IMR-90 (cell line): Measurements from ENCODE around the gene FGGY. TPM values are rescaled to one million over a fixed set of nuclear protein-coding genes. Genes with fewer than 3 reads are reported as not detected.

Experiments
- ATAC-seq: fragments of 200-7000 bp; cut with Tn5 transposase; 2 replicates; pipeline ENCODE4 v1.9.1; 2020; ENCODE audit warnings: low read depth, mild to moderate bottlenecking, moderate library complexity
- BruUV-seq: library from RNA; stranded (reverse); fragments of 400-500 nt; replicated peaks from 2 replicates; lab custom pipeline; 2021; lab: Mats Ljungman, UMichigan
- CTCF ChIA-PET: fragments of 300-600 bp; formaldehyde crosslinking; extraction: SDS; loops from one replicate; lab custom pipeline; 2021; ENCODE audit warnings: antibody characterized with exemption; lab: Yijun Ruan, JAX
- POLR2A ChIA-PET: fragments of 300-600 bp; sonication (Branson Sonifier 250); formaldehyde crosslinking; loops from one replicate; lab custom pipeline; 2022; ENCODE audit warnings: antibody characterized with exemption; ENCODE audit not compliant: unreplicated experiment; lab: Charles Lee
- DNase-seq: peaks from one replicate; pipeline ENCODE4 v3.0.0; 2013
- H2AFZ ChIP-seq: replicated peaks from 2 replicates; pipeline ENCODE3; 2013; ENCODE audit warnings: low read length, mild to moderate bottlenecking; ENCODE audit not compliant: poor library complexity
- H2AK5ac ChIP-seq: 2 replicates; pipeline ENCODE4 v1.6.1; 2013; ENCODE audit warnings: low read depth, low read length, inconsistent platforms
- H2AK9ac ChIP-seq: replicated peaks from 2 replicates; pipeline ENCODE3; 2013; ENCODE audit warnings: mild to moderate bottlenecking, low read depth, low read length, moderate library complexity; ENCODE audit not compliant: poor library complexity
- H2BK120ac ChIP-seq: 2 replicates; pipeline ENCODE4 v1.6.1; 2013; ENCODE audit warnings: low read depth, low read length, inconsistent platforms
- H2BK15ac ChIP-seq: 3 replicates; pipeline ENCODE4 v1.6.1; 2013; ENCODE audit warnings: low read depth, low read length, inconsistent platforms
- H2BK20ac ChIP-seq: 2 replicates; pipeline ENCODE4 v1.6.1; 2013; ENCODE audit warnings: low read depth, mild to moderate bottlenecking, inconsistent platforms, low read length, moderate library complexity
- H2BK5ac ChIP-seq: 2 replicates; pipeline ENCODE4 v1.6.1; 2013; ENCODE audit warnings: mild to moderate bottlenecking, low read depth, low read length, inconsistent platforms; ENCODE audit not compliant: poor library complexity, severe bottlenecking
- H3K14ac ChIP-seq: replicated peaks from 2 replicates; pipeline ENCODE4 v1.6.1; 2013; ENCODE audit warnings: low read depth, low read length, inconsistent platforms
- H3K18ac ChIP-seq: 2 replicates; pipeline ENCODE4 v1.6.1; 2013; ENCODE audit warnings: low read depth, low read length, control low read depth
- H3K23ac ChIP-seq: 2 replicates; pipeline ENCODE4 v1.6.1; 2013; ENCODE audit warnings: low read depth, low read length, inconsistent platforms
- H3K27ac ChIP-seq: 2 replicates; pipeline ENCODE4 v1.5.1; 2013; ENCODE audit warnings: mild to moderate bottlenecking, control low read depth, low read length; ENCODE audit not compliant: insufficient read depth
- H3K27me3 ChIP-seq: 2 replicates; pipeline ENCODE4 v1.6.1; 2013; ENCODE audit warnings: low read length; ENCODE audit not compliant: control insufficient read depth, insufficient read depth
- H3K36me3 ChIP-seq: 2 replicates; pipeline ENCODE4 v1.6.1; 2013; ENCODE audit warnings: low read length, mixed read lengths; ENCODE audit not compliant: control insufficient read depth, insufficient read depth
- H3K4ac ChIP-seq: 2 replicates; pipeline ENCODE4 v1.6.1; 2013; ENCODE audit warnings: low read depth, low read length, inconsistent platforms
- H3K4me1 ChIP-seq: 2 replicates; pipeline ENCODE4 v1.6.1; 2013; ENCODE audit warnings: low read length, mixed read lengths; ENCODE audit not compliant: control insufficient read depth, insufficient read depth
- H3K4me2 ChIP-seq: 2 replicates; pipeline ENCODE4 v1.6.1; 2013; ENCODE audit warnings: low read depth, mild to moderate bottlenecking, control low read depth, low read length, moderate library complexity
- H3K4me3 ChIP-seq: 2 replicates; pipeline ENCODE4 v1.5.1; 2013; ENCODE audit warnings: low read depth, mild to moderate bottlenecking, control low read depth, low read length, moderate library complexity; ENCODE audit not compliant: insufficient read depth
- H3K56ac ChIP-seq: 2 replicates; pipeline ENCODE4 v1.6.1; 2013; ENCODE audit warnings: low read length, inconsistent platforms; ENCODE audit not compliant: insufficient read depth; ENCODE audit errors: extremely low read depth
- H3K79me1 ChIP-seq, 2 experiments: 2 replicates each; pipeline ENCODE4 v1.6.1; 2013; ENCODE audit warnings: low read length in 2 of 2, inconsistent platforms in 1 of 2, low read depth in 1 of 2
- H3K9ac ChIP-seq: 2 replicates; pipeline ENCODE4 v1.6.1; 2013; ENCODE audit warnings: low read depth, low read length, control low read depth
- H3K9me1 ChIP-seq: 2 replicates; pipeline ENCODE4 v1.6.1; 2013; ENCODE audit warnings: low read length, inconsistent platforms; ENCODE audit not compliant: insufficient read depth
- H3K9me3 ChIP-seq: 2 replicates; pipeline ENCODE4 v1.6.1; 2013; ENCODE audit warnings: low read length; ENCODE audit not compliant: control insufficient read depth, insufficient read depth
- H4K20me1 ChIP-seq: 2 replicates; pipeline ENCODE4 v1.6.1; 2013; ENCODE audit warnings: low read length, inconsistent platforms; ENCODE audit not compliant: insufficient read depth
- H4K5ac ChIP-seq: 2 replicates; pipeline ENCODE4 v1.6.1; 2013; ENCODE audit warnings: mild to moderate bottlenecking, low read depth, low read length, control low read depth
- H4K8ac ChIP-seq, 2 experiments: 2 replicates each; pipeline ENCODE4 v1.6.1; 2013; ENCODE audit warnings: low read depth in 2 of 2, low read length in 2 of 2, control low read depth in 1 of 2, inconsistent platforms in 1 of 2
- H4K91ac ChIP-seq: 2 replicates; pipeline ENCODE4 v1.6.1; 2013; ENCODE audit warnings: low read depth, low read length, inconsistent platforms; ENCODE audit not compliant: insufficient read depth
- BHLHE40 ChIP-seq: fragments of 150-350 bp; IDR thresholded peaks from 2 replicates; pipeline ENCODE4 v1.6.1; 2016; ENCODE audit warnings: mild to moderate bottlenecking, low read depth, low read length
- CEBPB ChIP-seq: IDR thresholded peaks from 2 replicates; pipeline ENCODE4 v1.6.1; 2012; ENCODE audit warnings: low read depth, low read length, improper control_type of control experiment
- CHD1 ChIP-seq: IDR thresholded peaks from 2 replicates; pipeline ENCODE4 v1.6.1; 2012; ENCODE audit warnings: low read depth, low read length, improper control_type of control experiment
- FOS ChIP-seq: fragments of 150-350 bp; IDR thresholded peaks from 2 replicates; pipeline ENCODE4 v1.6.1; 2016; ENCODE audit warnings: low read depth, low read length
- MAFK ChIP-seq: IDR thresholded peaks from 2 replicates; pipeline ENCODE4 v1.6.1; 2012; ENCODE audit warnings: low read depth, low read length, improper control_type of control experiment
- MAZ ChIP-seq: IDR thresholded peaks from 2 replicates; pipeline ENCODE4 v1.6.1; 2012; ENCODE audit warnings: low read depth, mild to moderate bottlenecking, low read length, improper control_type of control experiment, moderate library complexity, borderline replicate concordance
- MXI1 ChIP-seq: IDR thresholded peaks from 2 replicates; pipeline ENCODE4 v1.6.1; 2012; ENCODE audit warnings: low read depth, mild to moderate bottlenecking, low read length, moderate library complexity, borderline replicate concordance
- NFE2L2 ChIP-seq: fragments of 150-350 bp; IDR thresholded peaks from 2 replicates; pipeline ENCODE4 v1.6.1; 2016; ENCODE audit warnings: low read depth, mild to moderate bottlenecking, low read length
- POLR2A ChIP-seq: IDR thresholded peaks from 2 replicates; pipeline ENCODE4 v1.6.1; 2012; ENCODE audit warnings: mild to moderate bottlenecking, low read depth, low read length
- RAD21 ChIP-seq: IDR thresholded peaks from 2 replicates; pipeline ENCODE4 v1.6.1; 2012; ENCODE audit warnings: low read length, improper control_type of control experiment
- RCOR1 ChIP-seq: IDR thresholded peaks from 2 replicates; pipeline ENCODE4 v1.6.1; 2012; ENCODE audit warnings: mild to moderate bottlenecking, low read length, improper control_type of control experiment; ENCODE audit not compliant: insufficient replicate concordance
- RFX5 ChIP-seq: IDR thresholded peaks from 2 replicates; pipeline ENCODE4 v1.8.0; 2012; ENCODE audit warnings: low read depth, mild to moderate bottlenecking, low read length, moderate library complexity
- SMC3 ChIP-seq: fragments of 150-350 bp; IDR thresholded peaks from 2 replicates; pipeline ENCODE4 v1.6.1; 2016; ENCODE audit warnings: low read depth, mild to moderate bottlenecking, antibody characterized with exemption, low read length, moderate library complexity
- WGBS, 2 experiments: methylation state at CpG; one replicate each; pipeline versions ENCODE4 v1.1.5 to v1.1.7; 2013; ENCODE audit warnings: missing lambda C conversion rate in 2 of 2; ENCODE audit not compliant: insufficient read length in 1 of 2; ENCODE audit errors: extremely low coverage in 2 of 2; 5-methylcytosine and 5-hydroxymethylcytosine counted together
- dilution Hi-C: fragments of 300-500 bp; cut with HindIII; formaldehyde crosslinking; loops from one replicate; pipeline ENCODE4 v1.14.3; 2018; ENCODE audit warnings: low sequenced_read_pairs; ENCODE audit not compliant: unreplicated experiment
- in situ Hi-C: fragments of 300-500 bp; cut with MboI; formaldehyde crosslinking; loops from 3 replicates; pipeline ENCODE4 v1.14.3; 2019; ENCODE audit warnings: low sequenced_read_pairs, inconsistent platforms, mixed read lengths
- intact Hi-C: fragments of 100-400 bp; cut with micrococcal nuclease; formaldehyde crosslinking; loops from 2 replicates; pipeline ENCODE4 v1.10.0; 2022
- polyA plus RNA-seq, 3 experiments: library from polyadenylated mRNA; depleted of rRNA; stranded (reverse); fragments of >200 nt; gene quantifications; 2 replicates each; pipeline ENCODE4 v1.2.3, GENCODE V29; 2012; ENCODE audit warnings: low replicate concordance in 1 of 3
- total RNA-seq: library from RNA; depleted of rRNA; stranded (reverse); fragments of >200 nt; gene quantifications from 2 replicates; pipeline ENCODE4 v1.2.3, GENCODE V29; 2012
- TF ChIP-seq, protein P1 (sequence below): fragments of 150-350 bp; IDR thresholded peaks from 2 replicates; pipeline ENCODE4 v1.6.1; 2017; ENCODE audit warnings: mild to moderate bottlenecking, antibody characterized with exemption, low read length, low read depth
- TF ChIP-seq, protein P2 (sequence below): conservative IDR thresholded peaks from 2 replicates; pipeline ENCODE4 v1.5.1; 2012; ENCODE audit warnings: mild to moderate bottlenecking, low read depth, low read length, improper control_type of control experiment
- TF ChIP-seq, protein P3 (sequence below): fragments of 150-350 bp; IDR thresholded peaks from 2 replicates; pipeline ENCODE4 v1.6.1; 2016; ENCODE audit warnings: low read depth, mild to moderate bottlenecking, low read length, moderate library complexity, borderline replicate concordance

The FGGY gene
- total and polyA plus RNA-seq, 2 of the 4 experiments (the other 2 are of a cell fraction): 5.6 to 14.0 TPM

DNA sequence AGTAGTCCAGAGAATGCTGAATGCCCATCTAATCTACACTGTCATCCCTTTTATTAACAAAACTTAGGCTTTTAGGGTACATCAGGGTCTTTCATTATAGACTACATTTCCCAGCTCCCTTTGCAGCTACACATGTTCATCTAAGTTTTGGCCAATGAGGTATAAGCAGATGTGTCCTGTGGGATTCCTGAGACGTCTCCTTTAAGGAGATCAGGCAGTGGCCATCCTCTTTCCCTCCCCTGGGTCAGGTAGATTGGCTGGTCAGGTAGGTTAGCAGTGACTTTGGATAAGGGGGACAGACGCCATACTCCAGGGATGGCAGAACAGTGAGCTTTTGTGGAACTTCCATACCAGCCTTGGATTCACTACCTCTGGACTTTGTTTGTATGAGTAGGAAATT lies 188.3 kb downstream of the FGGY start:
- H3K9ac ChIP-seq: no peak overlapping the region
- peak overlapping the region; percentile 85 for H2BK20ac ChIP-seq
- peak overlapping the region; percentile 85; the same call in 1 of the 2 replicates for H2AK5ac ChIP-seq
- H3K9me1 ChIP-seq: peaks cover 15% of the 10 kb centered on the region
- peak overlapping the region; percentile 57 for H2BK120ac ChIP-seq
- H4K91ac ChIP-seq: peak overlapping the region; percentile 53; the same call in 1 of the 2 replicates
- H2BK5ac ChIP-seq: no peak overlapping the region
- no peak overlapping the region for H3K23ac ChIP-seq
- ATAC-seq (no peak), DNase-seq (no peak)
- no peak overlapping the region for H2AK9ac ChIP-seq
- H3K18ac ChIP-seq: no peak overlapping the region
- no peak overlapping the region for H3K56ac ChIP-seq
- TF ChIP-seq, protein P1, sequence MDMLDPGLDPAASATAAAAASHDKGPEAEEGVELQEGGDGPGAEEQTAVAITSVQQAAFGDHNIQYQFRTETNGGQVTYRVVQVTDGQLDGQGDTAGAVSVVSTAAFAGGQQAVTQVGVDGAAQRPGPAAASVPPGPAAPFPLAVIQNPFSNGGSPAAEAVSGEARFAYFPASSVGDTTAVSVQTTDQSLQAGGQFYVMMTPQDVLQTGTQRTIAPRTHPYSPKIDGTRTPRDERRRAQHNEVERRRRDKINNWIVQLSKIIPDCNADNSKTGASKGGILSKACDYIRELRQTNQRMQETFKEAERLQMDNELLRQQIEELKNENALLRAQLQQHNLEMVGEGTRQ: no peak
- TF ChIP-seq, protein P2, sequence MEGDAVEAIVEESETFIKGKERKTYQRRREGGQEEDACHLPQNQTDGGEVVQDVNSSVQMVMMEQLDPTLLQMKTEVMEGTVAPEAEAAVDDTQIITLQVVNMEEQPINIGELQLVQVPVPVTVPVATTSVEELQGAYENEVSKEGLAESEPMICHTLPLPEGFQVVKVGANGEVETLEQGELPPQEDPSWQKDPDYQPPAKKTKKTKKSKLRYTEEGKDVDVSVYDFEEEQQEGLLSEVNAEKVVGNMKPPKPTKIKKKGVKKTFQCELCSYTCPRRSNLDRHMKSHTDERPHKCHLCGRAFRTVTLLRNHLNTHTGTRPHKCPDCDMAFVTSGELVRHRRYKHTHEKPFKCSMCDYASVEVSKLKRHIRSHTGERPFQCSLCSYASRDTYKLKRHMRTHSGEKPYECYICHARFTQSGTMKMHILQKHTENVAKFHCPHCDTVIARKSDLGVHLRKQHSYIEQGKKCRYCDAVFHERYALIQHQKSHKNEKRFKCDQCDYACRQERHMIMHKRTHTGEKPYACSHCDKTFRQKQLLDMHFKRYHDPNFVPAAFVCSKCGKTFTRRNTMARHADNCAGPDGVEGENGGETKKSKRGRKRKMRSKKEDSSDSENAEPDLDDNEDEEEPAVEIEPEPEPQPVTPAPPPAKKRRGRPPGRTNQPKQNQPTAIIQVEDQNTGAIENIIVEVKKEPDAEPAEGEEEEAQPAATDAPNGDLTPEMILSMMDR: no peak
- no peak for TF ChIP-seq POLR2A
- no peak for TF ChIP-seq MAZ
- no peak for TF ChIP-seq CEBPB
- no peak for TF ChIP-seq BHLHE40
- TF ChIP-seq RFX5: no peak
- TF ChIP-seq MXI1: no peak
- TF ChIP-seq, protein P3, sequence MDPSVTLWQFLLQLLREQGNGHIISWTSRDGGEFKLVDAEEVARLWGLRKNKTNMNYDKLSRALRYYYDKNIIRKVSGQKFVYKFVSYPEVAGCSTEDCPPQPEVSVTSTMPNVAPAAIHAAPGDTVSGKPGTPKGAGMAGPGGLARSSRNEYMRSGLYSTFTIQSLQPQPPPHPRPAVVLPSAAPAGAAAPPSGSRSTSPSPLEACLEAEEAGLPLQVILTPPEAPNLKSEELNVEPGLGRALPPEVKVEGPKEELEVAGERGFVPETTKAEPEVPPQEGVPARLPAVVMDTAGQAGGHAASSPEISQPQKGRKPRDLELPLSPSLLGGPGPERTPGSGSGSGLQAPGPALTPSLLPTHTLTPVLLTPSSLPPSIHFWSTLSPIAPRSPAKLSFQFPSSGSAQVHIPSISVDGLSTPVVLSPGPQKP: no peak
- no peak for TF ChIP-seq RCOR1
- TF ChIP-seq RAD21: no peak
- TF ChIP-seq MAFK: no peak
- no peak for TF ChIP-seq FOS
- TF ChIP-seq CHD1: no peak
- no peak for TF ChIP-seq NFE2L2
- no peak for TF ChIP-seq SMC3
- H4K8ac ChIP-seq: no peak overlapping the region
- in situ Hi-C loops: no loop called here
- peak overlapping the region; percentile 51; the same call in 1 of the 2 replicates for H3K4ac ChIP-seq
- ChIA-PET CTCF (no interaction called here), POLR2A (no interaction called here)
- H3K4me1 ChIP-seq: peaks cover 7% of the 10 kb centered on the region; the same call in 1 of the 2 replicates
- peak overlapping the region; percentile 30; the same call in 1 of the 3 replicates for H2BK15ac ChIP-seq
- no peaks in the 10 kb centered on the region for H3K9me3 ChIP-seq
- no TSS peak for BruUV-seq
- H3K4me3 ChIP-seq: no peak overlapping the region
- H4K5ac ChIP-seq: no peak overlapping the region; the same call in 1 of the 2 replicates
- H3K36me3 ChIP-seq: no peaks in the 10 kb centered on the region
- no peak overlapping the region for H3K4me2 ChIP-seq
- WGBS, 2 experiments: no CpG with 5 or more reads among the region's 2 CpGs
- H4K20me1 ChIP-seq: no peaks in the 10 kb centered on the region
- H3K27ac ChIP-seq: no peak overlapping the region
- 0 out of 4 replicates have a peak, but pooled peaks cover 0 to 4% of the 10 kb centered on the region in 2 experiments for H3K79me1 ChIP-seq
- intact Hi-C loops: no loop called here
- H2AFZ ChIP-seq: no peak overlapping the region
- H3K14ac ChIP-seq: no peak overlapping the region
- no peaks in the 10 kb centered on the region for H3K27me3 ChIP-seq
- dilution Hi-C loops: no loop called here
